ENCODE results near the gene GPD1L. TPM values are rescaled to one million over a fixed set of nuclear protein-coding genes. Genes with fewer than 3 reads are reported as not detected.

Gene GPD1L
- total RNA-seq, 3 donors from 2014 or later (not counting 1 experiment from before 2014, with no cell fraction given): 14.8 to 35.3 (median 28.4) TPM

- H3K27me3 ChIP-seq (ENCODE audit: control insufficient read depth, insufficient read depth, low read length): no peaks in the 10 kb centered on the region
- Mint-ChIP-seq H3K4me1 (peaks cover 41 to 53% of the 10 kb centered on the region in 2 donors), H3K27me3 (ENCODE audit: low read depth in 2 of 2) (no peaks in the 10 kb centered on the region), H3K9me3 (no peaks in the 10 kb centered on the region), H3K36me3 (peaks cover 13% of the 10 kb centered on the region), H3K4me3 (no peak overlapping the region), H3K27ac (no peak overlapping the region)
- peaks cover 6% of the 10 kb centered on the region for H3K4me1 ChIP-seq (ENCODE audit: control insufficient read depth, insufficient read depth, low read length)
- WGBS (ENCODE audit: insufficient coverage): 98% methylated on average over 2 of the region's 4 CpGs
- H3K36me3 ChIP-seq (ENCODE audit: control insufficient read depth, insufficient read depth, low read length): peaks cover 19% of the 10 kb centered on the region
- no peak for ATAC-seq
- TF ChIP-seq CTCF (IDR thresholded peaks at IDR 0.05): no peak
- no peaks in the 10 kb centered on the region for H3K9me3 ChIP-seq (ENCODE audit: control insufficient read depth, insufficient read depth, low read length)
- H3K4me3 ChIP-seq (ENCODE audit: low read length): no peak overlapping the region
- intact Hi-C loops (cut with micrococcal nuclease): no loop called here
- no peak overlapping the region for H3K27ac ChIP-seq (ENCODE audit: low read length)
- DNase-seq: no peak
Observed at GRCh38 chr3:32129832-32130231, 23.4 kb downstream of the GPD1L start.

- H3K27me3 Mint-ChIP-seq (ENCODE audit: low read depth in 2 of 2): no peaks in the 10 kb centered on the region
Observed at GRCh38 chr3:32132121-32132520, 25.7 kb downstream of the GPD1L start.

GRCh38 chr3:32132706-32133105 is 26.3 kb downstream of the GPD1L start:
- Mint-ChIP-seq H3K36me3 (peaks cover 16% of the 10 kb centered on the region), H3K27ac (no peak overlapping the region), H3K4me3 (no peak overlapping the region), H3K27me3 (ENCODE audit: low read depth in 2 of 2) (no peaks in the 10 kb centered on the region), H3K9me3 (no peaks in the 10 kb centered on the region), H3K4me1 (peaks cover 25 to 40% of the 10 kb centered on the region in 2 donors)
- no peak overlapping the region for H3K27ac ChIP-seq (ENCODE audit: low read length)
- no peaks in the 10 kb centered on the region for H3K9me3 ChIP-seq (ENCODE audit: control insufficient read depth, insufficient read depth, low read length)
- DNase-seq (no peak), ATAC-seq (no peak)
- peaks cover 21% of the 10 kb centered on the region for H3K36me3 ChIP-seq (ENCODE audit: control insufficient read depth, insufficient read depth, low read length)
- 100% methylated on average over 2 of the region's 2 CpGs for WGBS (ENCODE audit: insufficient coverage)
- no peak for TF ChIP-seq CTCF (IDR thresholded peaks at IDR 0.05)
- peaks cover under 1% of the 10 kb centered on the region for H3K4me1 ChIP-seq (ENCODE audit: control insufficient read depth, insufficient read depth, low read length)
- no peaks in the 10 kb centered on the region for H3K27me3 ChIP-seq (ENCODE audit: control insufficient read depth, insufficient read depth, low read length)
- H3K4me3 ChIP-seq (ENCODE audit: low read length): no peak overlapping the region
- intact Hi-C loops (cut with micrococcal nuclease): no loop called here

More at GRCh38 chr3:32132121-32132520, 25.7 kb downstream of the GPD1L start:
- Histone ChIP-seq H3K27ac (ENCODE audit: low read length) (no peak overlapping the region), H3K36me3 (ENCODE audit: control insufficient read depth, insufficient read depth, low read length) (peaks cover 21% of the 10 kb centered on the region), H3K9me3 (ENCODE audit: control insufficient read depth, insufficient read depth, low read length) (no peaks in the 10 kb centered on the region), H3K4me3 (ENCODE audit: low read length) (no peak overlapping the region), H3K27me3 (ENCODE audit: control insufficient read depth, insufficient read depth, low read length) (no peaks in the 10 kb centered on the region), H3K4me1 (ENCODE audit: control insufficient read depth, insufficient read depth, low read length) (no peaks in the 10 kb centered on the region)
- Mint-ChIP-seq H3K4me1 (peaks cover 26 to 38% of the 10 kb centered on the region in 2 donors), H3K36me3 (peaks cover 16% of the 10 kb centered on the region), H3K27ac (no peak overlapping the region), H3K4me3 (no peak overlapping the region), H3K9me3 (no peaks in the 10 kb centered on the region)
- no peak for ATAC-seq
- no peak for DNase-seq
- intact Hi-C loops (cut with micrococcal nuclease): no loop called here
- no peak for TF ChIP-seq CTCF (IDR thresholded peaks at IDR 0.05)

- Mint-ChIP-seq H3K27me3 (ENCODE audit: low read depth in 2 of 2) (no peaks in the 10 kb centered on the region), H3K27ac (no peak overlapping the region), H3K36me3 (peaks cover 8% of the 10 kb centered on the region), H3K4me1 (peaks cover 22 to 27% of the 10 kb centered on the region in 2 donors), H3K4me3 (no peak overlapping the region), H3K9me3 (no peaks in the 10 kb centered on the region)
- Histone ChIP-seq H3K9me3 (ENCODE audit: control insufficient read depth, insufficient read depth, low read length) (no peaks in the 10 kb centered on the region), H3K27me3 (ENCODE audit: control insufficient read depth, insufficient read depth, low read length) (no peaks in the 10 kb centered on the region), H3K4me1 (ENCODE audit: control insufficient read depth, insufficient read depth, low read length) (peaks cover 13% of the 10 kb centered on the region), H3K4me3 (ENCODE audit: low read length) (no peak overlapping the region), H3K36me3 (ENCODE audit: control insufficient read depth, insufficient read depth, low read length) (peaks cover 17% of the 10 kb centered on the region), H3K27ac (ENCODE audit: low read length) (no peak overlapping the region)
- no peak for TF ChIP-seq CTCF (IDR thresholded peaks at IDR 0.05)
- no CpG with 5 or more reads among the region's 1 CpG for WGBS (ENCODE audit: insufficient coverage)
- intact Hi-C loops (cut with micrococcal nuclease): no loop called here
- ATAC-seq: no peak
- no peak for DNase-seq
Observed at GRCh38 chr3:32136703-32137102, 30.3 kb downstream of the GPD1L start.

Data from natural killer cell (primary cell).